ENCODE results near the gene KCNH5.
"Not testable (repeated sequence)": the region's sequence is repeated elsewhere in the genome, so short reads cannot be mapped to it uniquely, and the experiment has no call there.

Gene KCNH5

GRCh38 chr14:62759796-62760195 is 285.5 kb downstream of the KCNH5 start:
- Histone ChIP-seq H3K27ac (ENCODE audit: low read length) (no peak overlapping the region), H3K4me1 (ENCODE audit: insufficient read depth, low read length) (no peaks in the 10 kb centered on the region), H3K9me3 (ENCODE audit: insufficient read depth, low read length, severe bottlenecking) (no peaks in the 10 kb centered on the region), H3K9ac (ENCODE audit: low read depth, low read length) (no peak overlapping the region), H3K4me3 (ENCODE audit: low read depth in 1 of 2, low read length in 2 of 2) (no peak overlapping the region), H3K4me2 (ENCODE audit: insufficient read depth, low read length) (no peak overlapping the region), H3K79me2 (ENCODE audit: insufficient read depth, low read length) (no peaks in the 10 kb centered on the region), H3K36me3 (ENCODE audit: insufficient read depth, low read length) (no peaks in the 10 kb centered on the region), H2AFZ (ENCODE audit: low read depth, low read length) (no peak overlapping the region), H3K27me3 (ENCODE audit: insufficient read depth, low read length, poor library complexity) (no peaks in the 10 kb centered on the region), H4K20me1 (ENCODE audit: insufficient read depth, low read length) (no peaks in the 10 kb centered on the region)
- DNase-seq (no peak), ATAC-seq (ENCODE audit: insufficient read depth, low read depth) (no peak)
- no peak for TF ChIP-seq CTCF (IDR thresholded peaks at IDR 0.05; ENCODE audit: borderline replicate concordance, extremely low read depth, low read length, poor library complexity, severe bottlenecking)
- no peak for TF ChIP-seq EZH2 (IDR thresholded peaks at IDR 0.05; ENCODE audit: borderline replicate concordance, low read depth, low read length, severe bottlenecking)

- H3K9me3 ChIP-seq (ENCODE audit: insufficient read depth, low read length, severe bottlenecking); H3K4me1 ChIP-seq (ENCODE audit: insufficient read depth, low read length); H4K20me1 ChIP-seq (ENCODE audit: insufficient read depth, low read length); DNase-seq; H3K79me2 ChIP-seq (ENCODE audit: insufficient read depth, low read length); H3K36me3 ChIP-seq (ENCODE audit: insufficient read depth, low read length); H2AFZ ChIP-seq (ENCODE audit: low read depth, low read length); H3K9ac ChIP-seq (ENCODE audit: low read depth, low read length); H3K4me3 ChIP-seq (ENCODE audit: low read depth in 1 of 2, low read length in 2 of 2); H3K4me2 ChIP-seq (ENCODE audit: insufficient read depth, low read length); H3K27ac ChIP-seq (ENCODE audit: low read length); ATAC-seq (ENCODE audit: insufficient read depth, low read depth): not testable (repeated sequence)
- peaks cover 11% of the 10 kb centered on the region for H3K27me3 ChIP-seq (ENCODE audit: insufficient read depth, low read length, poor library complexity)
Observed at GRCh38 chr14:62746881-62747280, 298.4 kb downstream of the KCNH5 start.

- ATAC-seq (ENCODE audit: insufficient read depth, low read depth) (no peak), DNase-seq (no peak)
- no peaks in the 10 kb centered on the region for H3K36me3 ChIP-seq (ENCODE audit: insufficient read depth, low read length)
- no peaks in the 10 kb centered on the region for H3K79me2 ChIP-seq (ENCODE audit: insufficient read depth, low read length)
- H2AFZ ChIP-seq (ENCODE audit: low read depth, low read length): no peak overlapping the region
- peaks cover 11% of the 10 kb centered on the region for H3K27me3 ChIP-seq (ENCODE audit: insufficient read depth, low read length, poor library complexity)
- H3K27ac ChIP-seq (ENCODE audit: low read length): no peak overlapping the region
- H4K20me1 ChIP-seq (ENCODE audit: insufficient read depth, low read length): no peaks in the 10 kb centered on the region
- no peaks in the 10 kb centered on the region for H3K9me3 ChIP-seq (ENCODE audit: insufficient read depth, low read length, severe bottlenecking)
- H3K4me2 ChIP-seq (ENCODE audit: insufficient read depth, low read length): no peak overlapping the region
- H3K9ac ChIP-seq (ENCODE audit: low read depth, low read length): no peak overlapping the region
- H3K4me1 ChIP-seq (ENCODE audit: insufficient read depth, low read length): no peaks in the 10 kb centered on the region
- no peak overlapping the region for H3K4me3 ChIP-seq (ENCODE audit: low read depth in 1 of 2, low read length in 2 of 2)
- TF ChIP-seq CTCF (IDR thresholded peaks at IDR 0.05; ENCODE audit: borderline replicate concordance, extremely low read depth, low read length, poor library complexity, severe bottlenecking) (no peak), EZH2 (IDR thresholded peaks at IDR 0.05; ENCODE audit: borderline replicate concordance, low read depth, low read length, severe bottlenecking) (no peak)
Observed at GRCh38 chr14:62745496-62745895, 299.8 kb downstream of the KCNH5 start.

GRCh38 chr14:62743560-62743959 is 301.7 kb downstream of the KCNH5 start:
- Histone ChIP-seq H3K79me2 (ENCODE audit: insufficient read depth, low read length) (no peaks in the 10 kb centered on the region), H2AFZ (ENCODE audit: low read depth, low read length) (no peak overlapping the region), H3K4me2 (ENCODE audit: insufficient read depth, low read length) (no peak overlapping the region), H3K4me1 (ENCODE audit: insufficient read depth, low read length) (no peaks in the 10 kb centered on the region), H3K9me3 (ENCODE audit: insufficient read depth, low read length, severe bottlenecking) (no peaks in the 10 kb centered on the region), H4K20me1 (ENCODE audit: insufficient read depth, low read length) (no peaks in the 10 kb centered on the region), H3K4me3 (ENCODE audit: low read depth in 1 of 2, low read length in 2 of 2) (no peak overlapping the region), H3K36me3 (ENCODE audit: insufficient read depth, low read length) (no peaks in the 10 kb centered on the region), H3K27ac (ENCODE audit: low read length) (no peak overlapping the region), H3K9ac (ENCODE audit: low read depth, low read length) (no peak overlapping the region), H3K27me3 (ENCODE audit: insufficient read depth, low read length, poor library complexity) (peaks cover 11% of the 10 kb centered on the region)
- TF ChIP-seq CTCF (IDR thresholded peaks at IDR 0.05; ENCODE audit: borderline replicate concordance, extremely low read depth, low read length, poor library complexity, severe bottlenecking) (no peak), EZH2 (IDR thresholded peaks at IDR 0.05; ENCODE audit: borderline replicate concordance, low read depth, low read length, severe bottlenecking) (no peak)
- no peak for ATAC-seq (ENCODE audit: insufficient read depth, low read depth)
- no peak for DNase-seq
